HG02759 (cell line): Measurements from ENCODE around the gene CEP89.
"Not testable (repeated sequence)": the region's sequence is repeated elsewhere in the genome, so short reads cannot be mapped to it uniquely, and the experiment has no call there.

Source experiments
- ATAC-seq: cut with Tn5 transposase; IDR thresholded peaks from one replicate; pipeline ENCODE4 v1.9.1; 2021; ENCODE audit warnings: mild to moderate bottlenecking, moderate library complexity; ENCODE audit not compliant: unreplicated experiment

The CEP89 gene

GRCh38 chr19:32971715-32972540 lies at the start of gene CEP89, which contains the start of gene FAAP24:
CEP89 (minus strand) TSS chr19:32971958; CDS start chr19:32971874, 84 bp downstream.
FAAP24 (plus strand) TSS chr19:32972242; CDS start chr19:32973197, 955 bp downstream.
- peak; percentile 99 for ATAC-seq

- not testable (repeated sequence) for ATAC-seq
These were observed 39.1 kb upstream of the CEP89 start for GRCh38 chr19:33010891-33011290.

- no peak for ATAC-seq
These were observed 37.0 kb upstream of the CEP89 start for GRCh38 chr19:33008738-33009137.

- no peak for ATAC-seq
These were observed 33.7 kb upstream of the CEP89 start for GRCh38 chr19:33005440-33005839.

- ATAC-seq, result not testable (repeated sequence)
These were observed 31.8 kb upstream of the CEP89 start for GRCh38 chr19:33003424-33004024.

- ATAC-seq, result not testable (repeated sequence)
These were observed 30.5 kb upstream of the CEP89 start for GRCh38 chr19:33002126-33002865.

- ATAC-seq, result no peak
These were observed 29.2 kb upstream of the CEP89 start for GRCh38 chr19:33000910-33001309.

GRCh38 chr19:33000510-33000909 lies 28.8 kb upstream of the CEP89 start:
- ATAC-seq, result no peak

- ATAC-seq, result no peak
These were observed 27.0 kb upstream of the CEP89 start for GRCh38 chr19:32998722-32999121.

- no peak for ATAC-seq
These were observed 26.1 kb upstream of the CEP89 start for GRCh38 chr19:32997716-32998355.

- ATAC-seq, result not testable (repeated sequence)
These were observed 25.3 kb upstream of the CEP89 start for GRCh38 chr19:32997061-32997464.

GRCh38 chr19:32995966-32996365 lies 24.2 kb upstream of the CEP89 start:
- ATAC-seq, result not testable (repeated sequence)

- no peak for ATAC-seq
These were observed 17.0 kb upstream of the CEP89 start for GRCh38 chr19:32988724-32989123.

- not testable (repeated sequence) for ATAC-seq
These were observed 16.5 kb upstream of the CEP89 start for GRCh38 chr19:32988254-32988653.

GRCh38 chr19:32982488-32982887 lies 10.7 kb upstream of the CEP89 start:
- ATAC-seq, result not testable (repeated sequence)

- not testable (repeated sequence) for ATAC-seq
These were observed 8.0 kb upstream of the CEP89 start for GRCh38 chr19:32979807-32980206.

GRCh38 chr19:32977813-32978212 lies 6.1 kb upstream of the CEP89 start:
- ATAC-seq, result not testable (repeated sequence)

GRCh38 chr19:32977280-32977679 lies 5.5 kb upstream of the CEP89 start:
- ATAC-seq, result no peak

GRCh38 chr19:32976223-32976805 lies 4.6 kb upstream of the CEP89 start:
- ATAC-seq, result no peak

- no peak for ATAC-seq
These were observed 654 bp downstream of the CEP89 start for GRCh38 chr19:32971012-32971595.
